Measurements from ENCODE around the gene DERA. TPM values are rescaled to one million over a fixed set of nuclear protein-coding genes. Genes with fewer than 3 reads are reported as not detected.
"Not testable (repeated sequence)": the region's sequence is repeated elsewhere in the genome, so short reads cannot be mapped to it uniquely, and the experiment has no call there.

The DERA gene
- total RNA-seq, 2 experiments from 2014 or later: 6.2 to 7.2 TPM

DNA sequence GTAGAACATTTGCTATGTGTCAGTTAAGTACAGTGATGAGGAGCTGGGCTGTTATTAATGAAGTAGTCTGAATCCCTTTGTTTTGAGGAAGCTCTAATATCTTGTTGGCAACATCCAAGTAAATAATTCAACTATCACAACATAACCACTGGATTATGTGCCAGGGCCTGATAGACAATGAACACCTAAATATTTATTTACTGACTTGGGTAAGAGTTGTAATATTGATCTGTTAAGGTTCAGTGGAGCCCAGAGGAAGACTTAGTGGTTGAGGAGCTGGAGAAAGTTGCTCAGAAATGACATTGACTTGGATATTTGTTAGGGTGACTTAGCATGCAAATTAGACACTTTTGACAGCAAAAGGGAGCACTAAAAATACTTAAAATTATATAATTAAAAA lies 26.8 kb downstream of the DERA start:
- H3K27ac ChIP-seq (ENCODE audit: low read depth in 1 of 2, low read length in 2 of 2): no peak overlapping the region
- peaks cover 10% of the 10 kb centered on the region for H3K9me3 Mint-ChIP-seq
- ChIA-PET POLR2A (interaction anchor here (0.7 kb wide), 1 partner anchor 27 kb away, joined by 3 read pairs; the partner anchor contains the start of gene DERA), CTCF (no interaction called here)
- H3K9me3 ChIP-seq (ENCODE audit: control insufficient read depth in 1 of 2, insufficient read depth in 1 of 2, low read length in 2 of 2): peaks cover 0 to 3% of the 10 kb centered on the region in 2 experiments
- H3K36me3 Mint-ChIP-seq (ENCODE audit: low read depth): peaks cover 50% of the 10 kb centered on the region
- no peak overlapping the region for H3K27ac Mint-ChIP-seq
- peaks cover 15% of the 10 kb centered on the region for H3K4me1 Mint-ChIP-seq (ENCODE audit: low read depth)
- H3K4me3 Mint-ChIP-seq: no peak overlapping the region
- no peak overlapping the region for H3K4me3 ChIP-seq (ENCODE audit: low read length)
- DNase-seq (no peak), ATAC-seq (ENCODE audit: poor library complexity) (no peak)
- no peaks in the 10 kb centered on the region for H3K27me3 ChIP-seq (ENCODE audit: control insufficient read depth in 1 of 2, insufficient read depth in 2 of 2, low read length in 2 of 2)
- intact Hi-C loops (cut with DNase I, micrococcal nuclease): no loop called here
- H3K4me1 ChIP-seq (ENCODE audit: insufficient read depth, low read length): no peaks in the 10 kb centered on the region
- no peaks in the 10 kb centered on the region for H3K27me3 Mint-ChIP-seq
- TF ChIP-seq, protein P1, sequence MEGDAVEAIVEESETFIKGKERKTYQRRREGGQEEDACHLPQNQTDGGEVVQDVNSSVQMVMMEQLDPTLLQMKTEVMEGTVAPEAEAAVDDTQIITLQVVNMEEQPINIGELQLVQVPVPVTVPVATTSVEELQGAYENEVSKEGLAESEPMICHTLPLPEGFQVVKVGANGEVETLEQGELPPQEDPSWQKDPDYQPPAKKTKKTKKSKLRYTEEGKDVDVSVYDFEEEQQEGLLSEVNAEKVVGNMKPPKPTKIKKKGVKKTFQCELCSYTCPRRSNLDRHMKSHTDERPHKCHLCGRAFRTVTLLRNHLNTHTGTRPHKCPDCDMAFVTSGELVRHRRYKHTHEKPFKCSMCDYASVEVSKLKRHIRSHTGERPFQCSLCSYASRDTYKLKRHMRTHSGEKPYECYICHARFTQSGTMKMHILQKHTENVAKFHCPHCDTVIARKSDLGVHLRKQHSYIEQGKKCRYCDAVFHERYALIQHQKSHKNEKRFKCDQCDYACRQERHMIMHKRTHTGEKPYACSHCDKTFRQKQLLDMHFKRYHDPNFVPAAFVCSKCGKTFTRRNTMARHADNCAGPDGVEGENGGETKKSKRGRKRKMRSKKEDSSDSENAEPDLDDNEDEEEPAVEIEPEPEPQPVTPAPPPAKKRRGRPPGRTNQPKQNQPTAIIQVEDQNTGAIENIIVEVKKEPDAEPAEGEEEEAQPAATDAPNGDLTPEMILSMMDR (IDR thresholded peaks at IDR 0.05): no peak
- no peaks in the 10 kb centered on the region for H3K36me3 ChIP-seq (ENCODE audit: insufficient read depth, low read length)

DNA sequence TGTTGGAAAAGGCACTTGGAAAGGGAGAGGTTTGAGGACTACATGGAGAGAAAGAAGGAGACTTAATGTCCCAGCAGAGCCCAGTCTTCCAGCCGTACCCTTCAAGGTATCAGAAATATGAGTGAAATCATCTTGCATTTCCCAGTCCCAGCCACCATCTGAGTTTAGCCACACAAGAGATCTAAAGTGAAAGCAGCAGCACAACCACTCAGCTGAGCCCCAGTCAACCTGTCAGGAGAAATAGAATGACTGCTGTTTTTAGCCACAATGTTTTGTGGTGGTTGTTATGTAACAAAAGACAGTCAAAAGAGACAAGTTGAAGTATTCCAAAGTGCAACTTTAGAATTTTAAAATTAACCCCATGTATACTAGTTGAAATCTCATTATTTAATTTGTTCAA lies 28.0 kb downstream of the DERA start:
- intact Hi-C loops (cut with DNase I, micrococcal nuclease): no loop called here
- POLR2A ChIA-PET: no interaction called here
- peaks cover 15% of the 10 kb centered on the region for H3K4me1 Mint-ChIP-seq (ENCODE audit: low read depth)
- no peak overlapping the region for H3K27ac Mint-ChIP-seq
- DNase-seq: no peak
- H3K27me3 ChIP-seq (ENCODE audit: control insufficient read depth in 1 of 2, insufficient read depth in 2 of 2, low read length in 2 of 2): no peaks in the 10 kb centered on the region
- CTCF ChIA-PET: interaction anchor here (1.2 kb wide), 1 partner anchor 9 kb away, joined by 4 read pairs; no protein-coding TSS in a partner anchor
- peaks cover 57% of the 10 kb centered on the region for H3K36me3 Mint-ChIP-seq (ENCODE audit: low read depth)
- H3K4me3 ChIP-seq (ENCODE audit: low read length): no peak overlapping the region
- TF ChIP-seq, protein P1 (IDR thresholded peaks at IDR 0.05): no peak
- H3K27me3 Mint-ChIP-seq: no peaks in the 10 kb centered on the region
- no peaks in the 10 kb centered on the region for H3K4me1 ChIP-seq (ENCODE audit: insufficient read depth, low read length)
- H3K4me3 Mint-ChIP-seq: no peak overlapping the region
- no peak overlapping the region for H3K27ac ChIP-seq (ENCODE audit: low read depth in 1 of 2, low read length in 2 of 2)
- H3K9me3 Mint-ChIP-seq: peaks cover 10% of the 10 kb centered on the region
- no peak for ATAC-seq (ENCODE audit: poor library complexity)
- no peaks in the 10 kb centered on the region for H3K36me3 ChIP-seq (ENCODE audit: insufficient read depth, low read length)
- H3K9me3 ChIP-seq (ENCODE audit: control insufficient read depth in 1 of 2, insufficient read depth in 1 of 2, low read length in 2 of 2): peaks cover 0 to 3% of the 10 kb centered on the region in 2 experiments

DNA sequence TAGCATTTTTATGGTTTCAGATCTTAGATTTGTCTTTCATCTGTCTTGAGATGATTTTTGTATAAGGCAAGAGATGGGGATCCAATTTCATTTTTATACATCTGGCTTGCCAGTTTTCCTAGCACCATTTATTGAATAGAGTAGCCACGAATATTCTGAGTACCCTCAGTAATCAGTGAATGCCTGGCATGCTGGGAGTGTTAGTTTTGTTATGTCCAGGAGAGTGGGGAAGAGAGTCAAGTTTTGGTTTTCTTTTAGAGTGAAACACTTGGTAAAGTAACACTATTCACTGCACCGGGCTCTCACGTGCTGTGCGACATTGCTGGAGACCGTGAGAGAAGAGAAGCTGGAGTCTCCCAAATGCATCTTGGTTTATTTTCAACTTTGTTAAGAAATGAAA lies 31.3 kb downstream of the DERA start:
- ATAC-seq (ENCODE audit: poor library complexity): no peak
- Mint-ChIP-seq H3K27me3 (no peaks in the 10 kb centered on the region), H3K36me3 (ENCODE audit: low read depth) (peaks cover 62% of the 10 kb centered on the region), H3K4me1 (ENCODE audit: low read depth) (peaks cover 15% of the 10 kb centered on the region), H3K4me3 (no peak overlapping the region), H3K27ac (no peak overlapping the region), H3K9me3 (peaks cover 10% of the 10 kb centered on the region)
- H3K9me3 ChIP-seq (ENCODE audit: control insufficient read depth in 1 of 2, insufficient read depth in 1 of 2, low read length in 2 of 2): no peaks in the 10 kb centered on the region
- H3K36me3 ChIP-seq (ENCODE audit: insufficient read depth, low read length): no peaks in the 10 kb centered on the region
- H3K27ac ChIP-seq (ENCODE audit: low read depth in 1 of 2, low read length in 2 of 2): no peak overlapping the region
- POLR2A ChIA-PET: interaction anchor here (1.2 kb wide), 1 partner anchor 31 kb away, joined by 3 read pairs; the partner anchor contains the start of gene DERA
- TF ChIP-seq, protein P1 (IDR thresholded peaks at IDR 0.05): no peak
- no peaks in the 10 kb centered on the region for H3K27me3 ChIP-seq (ENCODE audit: control insufficient read depth in 1 of 2, insufficient read depth in 2 of 2, low read length in 2 of 2)
- CTCF ChIA-PET: interaction anchor here (0.6 kb wide), 1 partner anchor 41 kb away, joined by 3 read pairs; no protein-coding TSS in a partner anchor
- no peak for DNase-seq
- intact Hi-C loops (cut with DNase I, micrococcal nuclease): no loop called here
- H3K4me3 ChIP-seq (ENCODE audit: low read length): no peak overlapping the region
- H3K4me1 ChIP-seq (ENCODE audit: insufficient read depth, low read length): no peaks in the 10 kb centered on the region

DNA sequence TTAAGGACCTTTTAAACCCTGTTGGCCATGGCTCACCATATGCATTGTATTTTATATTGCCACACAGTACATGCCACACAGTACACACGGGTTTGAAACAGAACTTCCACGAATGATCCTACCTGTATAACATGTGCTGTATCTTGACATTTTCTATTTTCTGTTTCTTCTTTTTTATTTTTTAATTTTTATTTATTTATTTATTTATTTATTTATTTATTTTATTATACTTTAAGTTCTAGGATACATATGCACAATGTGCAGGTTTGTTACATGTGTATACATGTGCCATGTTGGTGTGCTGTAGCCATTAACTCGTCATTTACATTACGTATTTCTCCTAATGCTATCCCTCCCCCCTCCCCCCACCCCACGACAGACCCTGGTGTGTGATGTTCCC lies 32.4 kb downstream of the DERA start:
- H3K27me3 Mint-ChIP-seq; ATAC-seq (ENCODE audit: poor library complexity); H3K9me3 ChIP-seq (ENCODE audit: control insufficient read depth in 1 of 2, insufficient read depth in 1 of 2, low read length in 2 of 2); H3K36me3 ChIP-seq (ENCODE audit: insufficient read depth, low read length); H3K27ac Mint-ChIP-seq; H3K4me1 ChIP-seq (ENCODE audit: insufficient read depth, low read length); H3K4me3 ChIP-seq (ENCODE audit: low read length); DNase-seq; H3K4me3 Mint-ChIP-seq; H3K27me3 ChIP-seq (ENCODE audit: control insufficient read depth in 1 of 2, insufficient read depth in 2 of 2, low read length in 2 of 2); CTCF ChIA-PET; H3K27ac ChIP-seq (ENCODE audit: low read depth in 1 of 2, low read length in 2 of 2); intact Hi-C loops (cut with DNase I, micrococcal nuclease); H3K9me3 Mint-ChIP-seq: not testable (repeated sequence)
- H3K36me3 Mint-ChIP-seq (ENCODE audit: low read depth): peaks cover 65% of the 10 kb centered on the region
- H3K4me1 Mint-ChIP-seq (ENCODE audit: low read depth): peaks cover 18% of the 10 kb centered on the region
- POLR2A ChIA-PET: interaction anchor here (1.2 kb wide), 1 partner anchor 32 kb away, joined by 3 read pairs; the partner anchor contains the start of gene DERA

DNA sequence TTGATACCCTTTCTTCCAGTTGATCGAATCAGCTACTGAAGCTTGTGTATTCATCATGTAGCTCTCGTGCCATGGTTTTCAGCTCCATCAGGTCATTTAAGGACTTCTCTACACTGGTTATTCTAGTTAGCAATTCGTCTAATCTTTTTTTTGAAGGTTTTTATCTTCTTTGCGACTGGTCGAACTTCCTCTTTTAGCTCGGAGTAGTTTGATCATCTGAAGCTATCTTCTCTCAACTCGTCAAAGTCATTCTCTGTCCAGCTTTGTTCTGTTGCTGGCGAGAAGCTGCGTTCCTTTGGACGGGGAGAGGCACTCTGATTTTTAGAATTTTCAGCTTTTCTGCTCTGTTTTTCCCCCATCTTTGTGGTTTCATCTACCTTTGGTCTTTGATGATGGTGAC lies 37.3 kb downstream of the DERA start:
- H3K4me3 Mint-ChIP-seq; CTCF ChIA-PET; ATAC-seq (ENCODE audit: poor library complexity); H3K27me3 ChIP-seq (ENCODE audit: control insufficient read depth in 1 of 2, insufficient read depth in 2 of 2, low read length in 2 of 2); intact Hi-C loops (cut with DNase I, micrococcal nuclease); H3K36me3 ChIP-seq (ENCODE audit: insufficient read depth, low read length); H3K9me3 Mint-ChIP-seq; DNase-seq; H3K4me1 ChIP-seq (ENCODE audit: insufficient read depth, low read length); H3K27ac ChIP-seq (ENCODE audit: low read depth in 1 of 2, low read length in 2 of 2); H3K9me3 ChIP-seq (ENCODE audit: control insufficient read depth in 1 of 2, insufficient read depth in 1 of 2, low read length in 2 of 2); H3K27ac Mint-ChIP-seq; H3K4me3 ChIP-seq (ENCODE audit: low read length); H3K27me3 Mint-ChIP-seq; H3K4me1 Mint-ChIP-seq (ENCODE audit: low read depth); POLR2A ChIA-PET: not testable (repeated sequence)
- H3K36me3 Mint-ChIP-seq (ENCODE audit: low read depth): peaks cover 41% of the 10 kb centered on the region
